Activated CD4-positive, alpha-beta T cell treated with anti-CD3 and anti-CD28 coated beads, Interleukin-2, amount 50 U/mL, for 4 hours (primary cell): ENCODE results near the gene PLXNA4.
A peak's percentile ranks its signal among the peaks of the same experiment; 100 is the strongest.

Source experiments
- DNase-seq, 2 experiments: peaks; one replicate each; pipeline ENCODE4 v3.0.0-alpha.2; 2020

The PLXNA4 gene

GRCh38 chr7:132469681-132470080 lies 106.6 kb downstream of the PLXNA4 start:
- DNase-seq = no peak

GRCh38 chr7:132469264-132469663 lies 107.0 kb downstream of the PLXNA4 start:
- DNase-seq = no peak

GRCh38 chr7:132466367-132466766 lies 109.9 kb downstream of the PLXNA4 start:
- no peak for DNase-seq

GRCh38 chr7:132465516-132465915 lies 110.8 kb downstream of the PLXNA4 start:
- DNase-seq = no peak

GRCh38 chr7:132464740-132465139 lies 111.5 kb downstream of the PLXNA4 start:
- no peak for DNase-seq

- DNase-seq = no peak
These were observed 112.3 kb downstream of the PLXNA4 start for GRCh38 chr7:132463922-132464321.

- no peak for DNase-seq
These were observed 113.8 kb downstream of the PLXNA4 start for GRCh38 chr7:132462478-132462877.

GRCh38 chr7:132461032-132461592 lies 115.2 kb downstream of the PLXNA4 start:
- DNase-seq = no peak

GRCh38 chr7:132458729-132459128 lies 117.5 kb downstream of the PLXNA4 start:
- DNase-seq = no peak

GRCh38 chr7:132457658-132458057 lies 118.6 kb downstream of the PLXNA4 start:
- DNase-seq = no peak

GRCh38 chr7:132456418-132456817 lies 119.9 kb downstream of the PLXNA4 start:
- no peak for DNase-seq

GRCh38 chr7:132455378-132455777 lies 120.9 kb downstream of the PLXNA4 start:
- no peak for DNase-seq

GRCh38 chr7:132453826-132454225 lies 122.4 kb downstream of the PLXNA4 start:
- DNase-seq = no peak

- no peak for DNase-seq
These were observed 125.1 kb downstream of the PLXNA4 start for GRCh38 chr7:132451161-132451560.

- no peak for DNase-seq
These were observed 125.6 kb downstream of the PLXNA4 start for GRCh38 chr7:132450696-132451095.

GRCh38 chr7:132450188-132450587 lies 126.1 kb downstream of the PLXNA4 start:
- DNase-seq = peak in 1 of 2 experiments; percentile 14

GRCh38 chr7:132446666-132447278 lies 129.5 kb downstream of the PLXNA4 start:
- DNase-seq = no peak

- no peak for DNase-seq
These were observed 130.0 kb downstream of the PLXNA4 start for GRCh38 chr7:132446260-132446659.

- DNase-seq = no peak
These were observed 132.3 kb downstream of the PLXNA4 start for GRCh38 chr7:132443761-132444520.

- no peak for DNase-seq
These were observed 134.3 kb downstream of the PLXNA4 start for GRCh38 chr7:132441935-132442334.

- no peak for DNase-seq
These were observed 136.1 kb downstream of the PLXNA4 start for GRCh38 chr7:132440151-132440550.

- no peak for DNase-seq
These were observed 137.3 kb downstream of the PLXNA4 start for GRCh38 chr7:132438926-132439325.

GRCh38 chr7:132437730-132438129 lies 138.5 kb downstream of the PLXNA4 start:
- no peak for DNase-seq

GRCh38 chr7:132436121-132436520 lies 140.1 kb downstream of the PLXNA4 start:
- no peak for DNase-seq
